ENCODE results near the gene B3GAT1.

Gene B3GAT1

DNA sequence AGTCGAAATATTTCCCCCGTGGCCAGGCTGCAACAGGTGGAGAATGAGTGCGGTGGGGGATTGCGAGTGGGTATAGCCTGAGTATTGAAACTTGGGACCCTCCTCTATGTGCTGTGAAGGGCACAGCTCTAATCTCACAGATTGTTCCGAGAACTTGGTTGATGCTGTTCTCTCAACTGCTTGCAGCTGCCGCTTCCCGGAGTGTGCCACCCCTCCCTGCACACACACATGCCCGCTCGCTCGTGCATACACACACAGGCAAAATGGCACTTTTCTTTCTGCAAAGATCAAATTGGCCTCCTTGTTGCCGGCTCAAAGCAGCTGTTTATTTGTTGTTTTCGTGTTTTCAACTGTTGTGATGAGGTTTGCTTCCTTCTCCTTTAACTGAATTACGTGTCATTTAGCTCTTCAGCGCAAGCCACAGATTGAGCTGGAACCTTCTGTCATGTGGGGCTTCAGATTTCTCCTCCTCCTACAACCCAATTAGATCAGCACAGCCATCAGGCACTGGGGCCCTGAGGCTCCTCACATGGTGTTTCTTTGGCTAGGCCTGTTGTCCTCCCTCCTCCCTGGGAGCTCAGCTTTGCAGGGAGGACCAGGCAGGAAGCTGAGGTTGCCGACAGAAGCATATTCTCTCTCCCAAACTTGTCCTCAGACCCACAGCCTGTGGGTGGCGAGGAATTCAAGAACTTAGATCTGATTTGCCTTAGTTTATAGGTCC lies 13.9 kb upstream of the B3GAT1 start:
- Mint-ChIP-seq H3K9me3 (no peaks in the 10 kb centered on the region), H3K27me3 (peaks cover 37% of the 10 kb centered on the region), H3K4me3 (no peak overlapping the region), H3K4me1 (no peaks in the 10 kb centered on the region), H3K27ac (no peak overlapping the region)
- DNase-seq (no peak), ATAC-seq (no peak)

- H3K4me3 Mint-ChIP-seq: no peak overlapping the region
- no peaks in the 10 kb centered on the region for H3K4me1 Mint-ChIP-seq
- H3K9me3 Mint-ChIP-seq: no peaks in the 10 kb centered on the region
Observed at GRCh38 chr11:134425413-134425812, 13.4 kb upstream of the B3GAT1 start.

GRCh38 chr11:134423106-134423505 lies 11.1 kb upstream of the B3GAT1 start:
- DNase-seq: no peak
- H3K4me3 Mint-ChIP-seq: no peak overlapping the region
- no peak for ATAC-seq
- H3K4me1 Mint-ChIP-seq: no peaks in the 10 kb centered on the region
- no peak overlapping the region for H3K27ac Mint-ChIP-seq
- H3K9me3 Mint-ChIP-seq: no peaks in the 10 kb centered on the region
- peaks cover 23% of the 10 kb centered on the region for H3K27me3 Mint-ChIP-seq

More at GRCh38 chr11:134425413-134425812, 13.4 kb upstream of the B3GAT1 start:
- ATAC-seq (no peak), DNase-seq (no peak)
- H3K27ac Mint-ChIP-seq: peak overlapping the region in 1 of 2 donors; percentile 13
- H3K27me3 Mint-ChIP-seq: peaks cover 32% of the 10 kb centered on the region

DNA sequence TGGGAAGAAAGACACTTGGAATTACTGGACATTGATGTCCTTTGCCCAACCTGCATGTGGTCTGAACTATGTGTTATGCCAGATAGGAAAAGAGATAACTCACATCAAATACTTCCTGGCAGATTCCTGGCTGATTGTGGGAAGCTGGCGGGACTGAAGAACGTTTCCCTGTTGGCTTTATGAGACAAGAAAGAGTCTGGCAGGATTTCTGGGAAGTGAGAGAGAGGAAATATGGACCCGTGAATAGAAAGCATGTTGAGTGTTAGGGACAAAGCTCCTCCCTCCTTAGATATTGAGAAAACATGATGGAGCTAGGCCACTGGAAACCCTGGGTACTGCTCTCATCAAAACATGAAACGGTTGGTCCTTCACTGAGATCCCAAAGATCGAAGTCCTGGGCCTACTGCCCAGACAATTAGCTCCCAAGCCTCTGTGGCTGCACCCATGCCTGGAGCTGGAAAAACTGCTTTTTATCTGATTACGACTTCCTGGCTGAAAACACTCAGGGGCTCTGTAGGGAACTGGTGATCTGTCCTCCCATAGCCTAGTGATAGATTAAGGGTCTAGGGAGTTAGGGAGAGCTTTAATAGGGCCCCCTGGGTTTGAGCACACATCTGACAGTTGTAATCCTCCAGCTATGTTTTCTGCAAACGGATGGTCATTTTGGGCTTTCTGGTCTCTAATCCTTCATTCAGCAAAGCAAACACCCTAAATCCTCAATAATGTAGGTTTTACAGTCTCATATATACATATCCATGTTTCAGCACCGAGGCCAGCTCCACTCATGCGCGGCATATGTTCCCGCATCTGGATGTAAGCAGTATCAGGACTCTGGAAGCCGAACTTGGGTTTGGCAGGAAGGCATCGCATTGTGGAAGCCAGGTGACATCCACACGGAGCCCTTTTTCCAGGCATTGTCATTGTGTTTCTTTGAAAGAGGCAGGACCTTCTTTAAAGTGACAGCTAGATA lies 6.1 kb upstream of the B3GAT1 start:
- DNase-seq: no peak
- H3K4me3 Mint-ChIP-seq: no peak overlapping the region
- H3K9me3 Mint-ChIP-seq: no peaks in the 10 kb centered on the region
- H3K4me1 Mint-ChIP-seq: peaks cover 8% of the 10 kb centered on the region
- no peak for ATAC-seq
- H3K27ac Mint-ChIP-seq: no peak overlapping the region
- H3K27me3 Mint-ChIP-seq: peaks cover 55% of the 10 kb centered on the region

DNA sequence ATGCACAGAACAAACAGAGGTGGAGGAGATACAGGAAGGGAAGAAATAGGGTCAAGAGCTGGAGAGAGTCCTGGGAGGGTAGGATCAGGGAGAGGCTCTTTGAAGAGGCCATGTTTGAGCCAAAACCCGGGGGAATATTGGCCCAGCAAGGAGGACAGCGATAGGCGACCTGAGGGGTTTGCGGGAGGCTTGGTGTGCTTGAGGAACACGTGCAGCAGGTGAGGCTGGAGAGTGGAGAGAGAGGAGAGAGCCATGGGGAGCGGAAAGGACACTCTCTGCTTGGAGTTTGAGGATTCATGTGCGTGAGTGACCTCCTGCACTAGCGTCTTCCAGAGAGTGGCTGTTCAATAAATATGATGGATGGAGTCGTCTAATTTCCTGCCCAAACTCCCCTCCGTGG lies 4.7 kb upstream of the B3GAT1 start:
- H3K27ac Mint-ChIP-seq: no peak overlapping the region
- DNase-seq (no peak), ATAC-seq (no peak)
- H3K9me3 Mint-ChIP-seq: no peaks in the 10 kb centered on the region
- no peak overlapping the region for H3K4me3 Mint-ChIP-seq
- H3K27me3 Mint-ChIP-seq: peaks cover 60% of the 10 kb centered on the region
- peaks cover 11% of the 10 kb centered on the region for H3K4me1 Mint-ChIP-seq

GRCh38 chr11:134414766-134415765 lies 3.0 kb upstream of the B3GAT1 start:
- H3K27me3 Mint-ChIP-seq: peaks cover 76% of the 10 kb centered on the region
- H3K4me1 Mint-ChIP-seq: peaks cover 24% of the 10 kb centered on the region
- ATAC-seq: no peak
- DNase-seq: no peak
- no peak overlapping the region for H3K4me3 Mint-ChIP-seq
- no peaks in the 10 kb centered on the region for H3K9me3 Mint-ChIP-seq
- H3K27ac Mint-ChIP-seq: no peak overlapping the region

GRCh38 chr11:134413826-134414731 lies 2.0 kb upstream of the B3GAT1 start:
- no peak overlapping the region for H3K4me3 Mint-ChIP-seq
- no peak overlapping the region for H3K27ac Mint-ChIP-seq
- ATAC-seq (no peak), DNase-seq (no peak)
- H3K9me3 Mint-ChIP-seq: no peaks in the 10 kb centered on the region
- peaks cover 24% of the 10 kb centered on the region for H3K4me1 Mint-ChIP-seq
- peaks cover 86% of the 10 kb centered on the region for H3K27me3 Mint-ChIP-seq

- Mint-ChIP-seq H3K4me1 (peaks cover 24% of the 10 kb centered on the region), H3K9me3 (no peaks in the 10 kb centered on the region), H3K4me3 (peak overlapping the region; percentile 10 to 34), H3K27ac (no peak overlapping the region), H3K27me3 (peaks cover 84% of the 10 kb centered on the region)
- ATAC-seq (peak; percentile 18), DNase-seq (no peak)
Observed at GRCh38 chr11:134413043-134413825, 1.2 kb upstream of the B3GAT1 start.

GRCh38 chr11:134410766-134411165 lies 1.3 kb downstream of the B3GAT1 start:
- ATAC-seq: no peak
- peaks cover 79% of the 10 kb centered on the region for H3K27me3 Mint-ChIP-seq
- H3K9me3 Mint-ChIP-seq: no peaks in the 10 kb centered on the region
- H3K4me3 Mint-ChIP-seq: peak overlapping the region; percentile 56 to 72
- no peak for DNase-seq
- H3K27ac Mint-ChIP-seq: no peak overlapping the region
- H3K4me1 Mint-ChIP-seq: peaks cover 24% of the 10 kb centered on the region

- H3K27ac Mint-ChIP-seq: peak overlapping the region in 1 of 2 donors; percentile 86
- no peak overlapping the region for H3K4me3 Mint-ChIP-seq
- no peaks in the 10 kb centered on the region for H3K9me3 Mint-ChIP-seq
- H3K27me3 Mint-ChIP-seq: peaks cover 79% of the 10 kb centered on the region
- DNase-seq: no peak
- no peak for ATAC-seq
- H3K4me1 Mint-ChIP-seq: peaks cover 24% of the 10 kb centered on the region
Observed at GRCh38 chr11:134409552-134410429, 2.3 kb downstream of the B3GAT1 start.

DNA sequence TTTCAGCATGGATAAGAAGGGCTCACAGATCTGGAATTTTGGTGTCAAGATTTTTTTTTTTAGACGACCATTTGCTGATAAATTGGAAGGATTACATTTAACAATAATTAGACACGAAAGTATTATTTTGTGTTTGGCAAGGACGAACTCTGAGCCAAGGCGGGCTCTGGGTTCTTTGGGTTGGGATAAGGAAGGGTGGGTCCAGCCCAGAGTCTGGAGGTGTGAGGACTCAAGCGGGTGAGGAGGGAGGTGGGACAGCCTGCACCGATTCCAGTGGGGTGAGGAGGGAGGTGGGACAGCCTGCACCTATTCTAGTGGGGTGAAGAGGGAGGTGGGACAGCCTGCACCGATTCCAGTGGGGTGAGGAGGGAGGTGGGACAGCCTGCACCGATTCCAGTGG lies 4.1 kb downstream of the B3GAT1 start:
- no peak overlapping the region for H3K27ac Mint-ChIP-seq
- no peak for DNase-seq
- H3K4me1 Mint-ChIP-seq: peaks cover 14% of the 10 kb centered on the region
- no peak overlapping the region for H3K4me3 Mint-ChIP-seq
- H3K27me3 Mint-ChIP-seq: peaks cover 76% of the 10 kb centered on the region
- ATAC-seq: no peak
- no peaks in the 10 kb centered on the region for H3K9me3 Mint-ChIP-seq

GRCh38 chr11:134407321-134407828 lies 4.7 kb downstream of the B3GAT1 start:
- ATAC-seq (no peak), DNase-seq (no peak)
- Mint-ChIP-seq H3K27me3 (peaks cover 79% of the 10 kb centered on the region), H3K4me1 (peaks cover 15% of the 10 kb centered on the region), H3K27ac (no peak overlapping the region), H3K9me3 (no peaks in the 10 kb centered on the region), H3K4me3 (no peak overlapping the region)
